ENCODE results near the gene LIPC. TPM values are rescaled to one million over a fixed set of nuclear protein-coding genes. Genes with fewer than 3 reads are reported as not detected.

LIPC gene
- total RNA-seq, 1 donor from 2014 or later = not detected

DNA sequence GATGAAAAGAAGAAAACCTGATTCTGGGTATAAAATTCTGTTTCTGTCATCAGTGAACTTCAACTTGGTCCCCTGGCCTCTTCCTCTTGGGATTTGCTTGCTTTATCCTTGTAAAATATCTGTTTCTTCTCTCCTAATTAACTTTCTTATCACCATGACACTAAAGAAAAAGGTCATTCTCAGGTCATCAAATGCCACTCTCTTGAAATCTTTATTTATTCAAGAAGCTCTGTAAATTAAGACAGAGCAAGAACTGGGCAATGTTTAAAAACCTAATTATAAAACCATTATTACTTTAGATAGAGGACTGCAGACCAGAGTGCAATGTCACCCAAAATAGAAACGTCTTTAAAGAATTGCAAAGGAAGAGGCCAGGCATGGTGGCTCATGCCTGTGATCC lies 6.0 kb upstream of the LIPC start:
- Mint-ChIP-seq H3K9me3 (no peaks in the 10 kb centered on the region), H3K27me3 (ENCODE audit: low read depth) (no peaks in the 10 kb centered on the region), H3K4me1 (peaks cover 13% of the 10 kb centered on the region), H3K36me3 (no peaks in the 10 kb centered on the region), H3K27ac (peak overlapping the region; percentile 13), H3K4me3 (no peak overlapping the region)
- DNase-seq (ENCODE audit: low spot score in 2 of 2, unreplicated experiment in 2 of 2) = no peak
- TF ChIP-seq, protein P1, sequence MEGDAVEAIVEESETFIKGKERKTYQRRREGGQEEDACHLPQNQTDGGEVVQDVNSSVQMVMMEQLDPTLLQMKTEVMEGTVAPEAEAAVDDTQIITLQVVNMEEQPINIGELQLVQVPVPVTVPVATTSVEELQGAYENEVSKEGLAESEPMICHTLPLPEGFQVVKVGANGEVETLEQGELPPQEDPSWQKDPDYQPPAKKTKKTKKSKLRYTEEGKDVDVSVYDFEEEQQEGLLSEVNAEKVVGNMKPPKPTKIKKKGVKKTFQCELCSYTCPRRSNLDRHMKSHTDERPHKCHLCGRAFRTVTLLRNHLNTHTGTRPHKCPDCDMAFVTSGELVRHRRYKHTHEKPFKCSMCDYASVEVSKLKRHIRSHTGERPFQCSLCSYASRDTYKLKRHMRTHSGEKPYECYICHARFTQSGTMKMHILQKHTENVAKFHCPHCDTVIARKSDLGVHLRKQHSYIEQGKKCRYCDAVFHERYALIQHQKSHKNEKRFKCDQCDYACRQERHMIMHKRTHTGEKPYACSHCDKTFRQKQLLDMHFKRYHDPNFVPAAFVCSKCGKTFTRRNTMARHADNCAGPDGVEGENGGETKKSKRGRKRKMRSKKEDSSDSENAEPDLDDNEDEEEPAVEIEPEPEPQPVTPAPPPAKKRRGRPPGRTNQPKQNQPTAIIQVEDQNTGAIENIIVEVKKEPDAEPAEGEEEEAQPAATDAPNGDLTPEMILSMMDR (IDR thresholded peaks at IDR 0.05; ENCODE audit: unreplicated experiment) = no peak

DNA sequence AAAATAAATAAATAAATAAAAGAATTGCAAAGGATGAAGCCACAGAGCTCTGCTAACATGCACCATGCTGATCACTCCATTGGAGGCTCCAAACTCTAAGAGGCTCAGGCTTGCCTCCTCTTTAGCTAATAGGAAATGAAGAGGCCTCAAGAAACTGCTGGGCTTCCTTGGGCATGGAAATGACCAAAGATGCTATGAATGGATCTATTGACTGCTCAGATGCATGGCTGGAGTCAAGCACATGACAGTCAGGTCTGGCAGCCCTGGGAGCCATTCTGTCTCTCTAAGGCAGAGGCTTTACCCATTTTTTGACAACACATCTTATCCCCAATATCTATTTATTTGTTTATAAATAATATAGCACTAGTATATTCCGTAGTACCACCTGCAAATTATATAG lies 5.3 kb upstream of the LIPC start:
- Mint-ChIP-seq H3K27ac (no peak overlapping the region), H3K36me3 (no peaks in the 10 kb centered on the region), H3K4me3 (no peak overlapping the region), H3K4me1 (peaks cover 13% of the 10 kb centered on the region), H3K27me3 (ENCODE audit: low read depth) (no peaks in the 10 kb centered on the region), H3K9me3 (no peaks in the 10 kb centered on the region)
- TF ChIP-seq, protein P1 (IDR thresholded peaks at IDR 0.05; ENCODE audit: unreplicated experiment) = no peak
- DNase-seq (ENCODE audit: low spot score in 2 of 2, unreplicated experiment in 2 of 2) = no peak

DNA sequence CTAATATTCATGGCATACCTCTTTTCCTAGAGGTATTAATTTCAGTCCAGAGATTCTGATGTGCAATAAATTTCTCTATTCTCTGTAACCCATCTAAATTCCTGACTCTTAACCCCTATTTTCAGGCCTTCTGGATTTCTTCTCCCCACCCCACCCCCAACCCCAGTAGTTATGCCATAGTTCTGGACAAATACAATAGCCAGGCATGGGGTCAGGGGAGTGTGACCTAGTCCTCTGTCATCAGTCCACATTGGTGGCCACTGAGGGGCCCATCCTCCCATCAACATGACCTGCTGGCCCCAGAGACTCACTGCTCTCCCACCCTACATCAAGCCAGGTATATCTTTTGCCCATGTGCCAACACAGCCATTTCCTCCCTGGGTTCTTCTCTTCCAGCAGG lies 3.8 kb upstream of the LIPC start:
- H3K4me3 Mint-ChIP-seq = no peak overlapping the region
- H3K4me1 Mint-ChIP-seq = peaks cover 19% of the 10 kb centered on the region
- DNase-seq (ENCODE audit: low spot score in 2 of 2, unreplicated experiment in 2 of 2) = no peak
- H3K9me3 Mint-ChIP-seq = no peaks in the 10 kb centered on the region
- H3K36me3 Mint-ChIP-seq = no peaks in the 10 kb centered on the region
- no peaks in the 10 kb centered on the region for H3K27me3 Mint-ChIP-seq (ENCODE audit: low read depth)
- H3K27ac Mint-ChIP-seq = no peak overlapping the region
- TF ChIP-seq, protein P1 (IDR thresholded peaks at IDR 0.05; ENCODE audit: unreplicated experiment) = no peak

DNA sequence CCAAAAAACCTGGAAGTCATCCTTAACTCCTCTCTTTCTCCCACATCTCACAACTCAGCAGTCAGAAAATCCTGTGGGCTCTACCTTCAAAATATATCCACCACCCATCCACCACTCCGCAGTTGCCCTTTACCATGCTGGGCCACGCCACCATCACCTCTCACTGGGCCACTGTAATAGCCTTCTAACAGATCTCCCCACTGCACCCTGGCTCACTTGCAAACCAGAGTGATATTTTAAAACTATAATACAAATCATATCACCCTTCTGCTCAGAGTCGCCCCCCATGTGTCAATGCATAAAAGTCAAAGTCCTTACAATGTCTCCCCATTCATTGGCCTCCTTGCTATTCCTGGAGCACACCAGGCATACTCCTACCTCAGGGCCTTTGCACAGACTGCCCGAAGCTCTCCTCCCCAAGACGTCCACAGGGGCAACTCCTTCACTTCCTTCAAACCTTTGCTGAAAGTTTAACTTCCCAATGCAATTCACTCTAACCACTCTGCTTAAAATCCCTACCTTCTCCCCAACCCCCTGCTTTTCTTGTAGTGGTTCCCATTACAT lies 1.5 kb upstream of the LIPC start:
- no peak overlapping the region for H3K27ac Mint-ChIP-seq
- no peaks in the 10 kb centered on the region for H3K27me3 Mint-ChIP-seq (ENCODE audit: low read depth)
- no peak for DNase-seq (ENCODE audit: low spot score in 2 of 2, unreplicated experiment in 2 of 2)
- no peaks in the 10 kb centered on the region for H3K9me3 Mint-ChIP-seq
- no peak overlapping the region for H3K4me3 Mint-ChIP-seq
- TF ChIP-seq, protein P1 (IDR thresholded peaks at IDR 0.05; ENCODE audit: unreplicated experiment) = no peak
- H3K36me3 Mint-ChIP-seq = no peaks in the 10 kb centered on the region
- peaks cover 16% of the 10 kb centered on the region for H3K4me1 Mint-ChIP-seq

DNA sequence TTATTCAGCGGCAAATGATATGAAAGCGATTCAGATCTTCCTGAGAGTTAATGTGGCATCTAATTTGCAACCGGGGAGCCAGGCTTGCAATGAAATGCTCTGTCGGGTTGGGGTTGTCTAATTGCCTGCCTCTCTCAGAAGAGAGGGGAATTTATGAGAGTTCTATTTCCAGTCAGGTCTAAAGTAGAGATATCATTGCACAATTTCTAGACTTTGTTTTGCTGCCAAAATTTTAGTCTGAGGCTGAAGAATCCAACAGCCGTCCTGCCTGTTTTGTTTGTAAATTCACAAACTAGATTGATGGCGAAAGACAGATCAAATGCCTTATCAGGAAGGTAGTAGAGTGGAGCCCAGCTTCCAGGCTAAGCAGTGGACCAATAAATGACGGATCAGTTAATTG lies 610 bp downstream of the LIPC start:
- Mint-ChIP-seq H3K4me1 (peaks cover 11% of the 10 kb centered on the region), H3K4me3 (no peak overlapping the region)
- DNase-seq (ENCODE audit: low spot score in 2 of 2, unreplicated experiment in 2 of 2) = no peak

More for the DNA sequence above, 610 bp downstream of the LIPC start:
- H3K36me3 Mint-ChIP-seq = no peaks in the 10 kb centered on the region
- H3K27me3 Mint-ChIP-seq (ENCODE audit: low read depth) = no peaks in the 10 kb centered on the region
- H3K9me3 Mint-ChIP-seq = no peaks in the 10 kb centered on the region
- TF ChIP-seq, protein P1 (IDR thresholded peaks at IDR 0.05; ENCODE audit: unreplicated experiment) = no peak
- H3K27ac Mint-ChIP-seq = no peak overlapping the region

All from mesothelial cell of epicardium (in vitro differentiated cells).